ENCODE data around the gene FAM124B. TPM values are rescaled to one million over a fixed set of nuclear protein-coding genes. Genes with fewer than 3 reads are reported as not detected.

Gene FAM124B
- total and polyA plus RNA-seq, 2 of the 8 experiments (the other 6 are each of a cell fraction or from before 2014, with no cell fraction given), result 2.1 to 2.6 TPM

GRCh38 chr2:224331698-224332097 is 70.2 kb downstream of the FAM124B start (continued):
- TF ChIP-seq CHD7 (IDR thresholded peaks at IDR 0.05; ENCODE audit: insufficient replicate concordance, low read length) (no peak), EGR1 (IDR thresholded peaks at IDR 0.05; ENCODE audit: borderline replicate concordance, low read depth, low read length) (no peak), GABPA (IDR thresholded peaks at IDR 0.05; ENCODE audit: borderline replicate concordance, insufficient read depth, low read length) (no peak), JUND (IDR thresholded peaks at IDR 0.05; ENCODE audit: low read length) (no peak), USF2 (IDR thresholded peaks at IDR 0.05; ENCODE audit: low read length) (no peak), KDM5A (IDR thresholded peaks at IDR 0.05; ENCODE audit: low read length) (no peak), CTBP2 (IDR thresholded peaks at IDR 0.05; ENCODE audit: borderline replicate concordance, insufficient read depth, insufficient read length, low read length) (no peak), RXRA (IDR thresholded peaks at IDR 0.05; ENCODE audit: insufficient read depth, low read depth, low read length) (no peak), NRF1 (IDR thresholded peaks at IDR 0.05; ENCODE audit: low read depth, low read length) (no peak), YY1 (IDR thresholded peaks at IDR 0.05; ENCODE audit: low read depth, low read length) (no peak)

All from H1 (cell line).